Measurements from ENCODE around the gene KCNT1.

GRCh38 chr9:135661816-135662560 lies 40.0 kb upstream of the KCNT1 start:
- no peak for TF ChIP-seq IRF3 (IDR thresholded peaks at IDR 0.05)
- no peak for TF ChIP-seq CTCF (IDR thresholded peaks at IDR 0.05 in 2 of 3, conservative IDR thresholded peaks at IDR 0.05 in 1 of 3; ENCODE audit: control insufficient read depth in 2 of 3, extremely low read depth in 1 of 3, insufficient read depth in 1 of 3, low read depth in 3 of 3, low read length in 3 of 3)
- TF ChIP-seq LARP7 (IDR thresholded peaks at IDR 0.05), result no peak
- no peak for TF ChIP-seq MAX (IDR thresholded peaks at IDR 0.05; ENCODE audit: low read depth, low read length)
- no peak for TF ChIP-seq SIN3A (IDR thresholded peaks at IDR 0.05; ENCODE audit: low read depth, low read length)
- TF ChIP-seq YY1 (IDR thresholded peaks at IDR 0.05; ENCODE audit: low read depth, low read length), result no peak
- no peak for TF ChIP-seq EZH2 (IDR thresholded peaks at IDR 0.05; ENCODE audit: borderline replicate concordance, control insufficient read depth, low read depth, low read length)
- no peak for TF ChIP-seq JUND (IDR thresholded peaks at IDR 0.05; ENCODE audit: low read depth, low read length)
- TF ChIP-seq MXI1 (IDR thresholded peaks at IDR 0.05; ENCODE audit: low read depth, low read length), result no peak
- TF ChIP-seq ZNF274 (IDR thresholded peaks at IDR 0.05; ENCODE audit: insufficient read depth, insufficient read length), result no peak
- no peak for TF ChIP-seq SMC3 (IDR thresholded peaks at IDR 0.05; ENCODE audit: borderline replicate concordance, low read length)
- TF ChIP-seq BHLHE40 (IDR thresholded peaks at IDR 0.05; ENCODE audit: borderline replicate concordance in 1 of 2, low read depth in 2 of 2, low read length in 1 of 2), result no peak
- no peak for TF ChIP-seq GABPA (IDR thresholded peaks at IDR 0.05; ENCODE audit: low read depth)
- TF ChIP-seq CBX5 (IDR thresholded peaks at IDR 0.05; ENCODE audit: low read depth), result no peak

Data from GM12878 (cell line).